Activated B cell treated with CpG ODN at 0.5 μM for 24 hours (primary cell): ENCODE measurements around the gene STX8. TPM values are rescaled to one million over a fixed set of nuclear protein-coding genes. Genes with fewer than 3 reads are reported as not detected.

Experiments
- ATAC-seq: fragments of 200-7000 bp; cut with Tn5 transposase; one replicate; pipeline ENCODE4 v1.10.0; 2021; ENCODE audit warnings: low read depth, mild to moderate bottlenecking, moderate library complexity
- CTCF ChIA-PET: fragments of 350-600 bp; sonication (Branson Sonifier 250); formaldehyde crosslinking; loops from one replicate; lab custom pipeline; 2021; ENCODE audit warnings: antibody characterized with exemption; lab: Charles Lee
- POLR2A ChIA-PET: fragments of 350-600 bp; sonication (Branson Sonifier 250); formaldehyde crosslinking; loops from one replicate; lab custom pipeline; 2021; ENCODE audit warnings: antibody characterized with exemption; lab: Charles Lee
- DNase-seq: peaks from one replicate; pipeline ENCODE4 v3.0.0; 2022
- H3K27ac Mint-ChIP-seq: one replicate; pipeline ENCODE4 v1.8.0; 2020; ENCODE audit warnings: mixed read lengths
- H3K27me3 Mint-ChIP-seq: one replicate; pipeline ENCODE4 v1.8.0; 2021; ENCODE audit warnings: mixed read lengths
- H3K36me3 Mint-ChIP-seq: one replicate; pipeline ENCODE4 v1.8.0; 2021; ENCODE audit warnings: low read depth, mixed read lengths
- H3K4me1 Mint-ChIP-seq: one replicate; pipeline ENCODE4 v1.8.0; 2021; ENCODE audit warnings: mixed read lengths
- H3K4me3 Mint-ChIP-seq: one replicate; pipeline ENCODE4 v1.8.0; 2020; ENCODE audit warnings: mild to moderate bottlenecking, mixed read lengths
- H3K9me3 Mint-ChIP-seq: one replicate; pipeline ENCODE4 v1.8.0; 2020; ENCODE audit warnings: mixed read lengths
- intact Hi-C: fragments of 100-400 bp; cut with micrococcal nuclease; formaldehyde crosslinking; loops from one replicate; pipeline ENCODE4 v1.15.1; 2024
- total RNA-seq: library from RNA; stranded (reverse); gene quantifications from 2 replicates; pipeline ENCODE4 v1.2.3, GENCODE V29; 2022
- TF ChIP-seq, protein P1 (sequence below): fragments of 200-600 bp; IDR thresholded peaks from one replicate; pipeline ENCODE4 v1.8.0; 2022; ENCODE audit warnings: antibody characterized with exemption, mild to moderate bottlenecking

Gene STX8
- total RNA-seq, 1 donor from 2014 or later = 66.9 TPM

DNA sequence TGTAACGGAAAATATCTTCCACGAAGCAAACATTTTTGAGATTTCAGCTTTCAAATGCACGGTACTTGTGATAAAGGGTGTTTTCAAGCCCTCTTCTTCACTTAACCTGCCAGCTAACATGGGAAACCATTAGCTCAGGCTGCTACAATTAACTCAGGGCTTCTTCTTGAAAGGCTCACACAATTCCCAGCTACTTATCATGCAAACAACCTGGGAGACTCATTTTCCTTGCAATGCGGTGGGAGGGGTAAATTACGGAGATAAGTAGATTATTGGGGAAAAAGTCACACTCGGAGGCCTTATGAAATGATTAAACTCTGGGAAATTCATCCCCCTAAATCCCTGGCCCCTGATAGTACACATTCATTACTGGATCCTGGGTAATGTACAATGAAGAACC, 266.4 kb downstream of the STX8 start:
- ATAC-seq (no peak), DNase-seq (no peak)
- Mint-ChIP-seq H3K36me3 (peaks cover 4% of the 10 kb centered on the region), H3K9me3 (no peaks in the 10 kb centered on the region), H3K27me3 (no peaks in the 10 kb centered on the region), H3K4me1 (no peaks in the 10 kb centered on the region), H3K4me3 (no peak overlapping the region), H3K27ac (no peak overlapping the region)
- CTCF ChIA-PET = no interaction called here
- TF ChIP-seq, protein P1, sequence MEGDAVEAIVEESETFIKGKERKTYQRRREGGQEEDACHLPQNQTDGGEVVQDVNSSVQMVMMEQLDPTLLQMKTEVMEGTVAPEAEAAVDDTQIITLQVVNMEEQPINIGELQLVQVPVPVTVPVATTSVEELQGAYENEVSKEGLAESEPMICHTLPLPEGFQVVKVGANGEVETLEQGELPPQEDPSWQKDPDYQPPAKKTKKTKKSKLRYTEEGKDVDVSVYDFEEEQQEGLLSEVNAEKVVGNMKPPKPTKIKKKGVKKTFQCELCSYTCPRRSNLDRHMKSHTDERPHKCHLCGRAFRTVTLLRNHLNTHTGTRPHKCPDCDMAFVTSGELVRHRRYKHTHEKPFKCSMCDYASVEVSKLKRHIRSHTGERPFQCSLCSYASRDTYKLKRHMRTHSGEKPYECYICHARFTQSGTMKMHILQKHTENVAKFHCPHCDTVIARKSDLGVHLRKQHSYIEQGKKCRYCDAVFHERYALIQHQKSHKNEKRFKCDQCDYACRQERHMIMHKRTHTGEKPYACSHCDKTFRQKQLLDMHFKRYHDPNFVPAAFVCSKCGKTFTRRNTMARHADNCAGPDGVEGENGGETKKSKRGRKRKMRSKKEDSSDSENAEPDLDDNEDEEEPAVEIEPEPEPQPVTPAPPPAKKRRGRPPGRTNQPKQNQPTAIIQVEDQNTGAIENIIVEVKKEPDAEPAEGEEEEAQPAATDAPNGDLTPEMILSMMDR = no peak
- POLR2A ChIA-PET = no interaction called here
- intact Hi-C loops = no loop called here

DNA sequence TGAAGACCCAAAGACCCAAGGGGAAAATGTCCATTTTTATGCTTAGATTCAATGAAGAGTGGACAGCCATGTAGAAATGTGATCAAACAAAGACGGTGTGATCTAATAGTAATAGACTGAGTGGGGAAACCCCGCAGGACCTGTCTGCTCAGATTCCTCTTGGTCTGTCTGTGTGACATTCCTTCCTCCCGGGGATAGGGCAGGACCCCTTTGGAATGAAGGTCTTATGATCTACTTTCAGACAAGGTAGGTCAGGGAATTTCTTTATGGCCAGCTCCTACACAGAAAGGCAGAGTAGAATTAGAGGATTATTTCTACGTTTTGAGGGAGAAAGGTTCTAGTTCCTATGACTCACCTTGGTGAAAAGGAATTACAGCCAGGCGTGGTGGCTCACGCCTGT, 267.6 kb downstream of the STX8 start:
- no peak overlapping the region for H3K27ac Mint-ChIP-seq
- DNase-seq = no peak
- TF ChIP-seq, protein P1 = no peak
- H3K9me3 Mint-ChIP-seq = no peaks in the 10 kb centered on the region
- intact Hi-C loops = no loop called here
- H3K4me3 Mint-ChIP-seq = no peak overlapping the region
- peaks cover 2% of the 10 kb centered on the region for H3K4me1 Mint-ChIP-seq
- H3K36me3 Mint-ChIP-seq = peaks cover 4% of the 10 kb centered on the region
- CTCF ChIA-PET = no interaction called here
- POLR2A ChIA-PET = no interaction called here
- ATAC-seq = no peak
- H3K27me3 Mint-ChIP-seq = no peaks in the 10 kb centered on the region

DNA sequence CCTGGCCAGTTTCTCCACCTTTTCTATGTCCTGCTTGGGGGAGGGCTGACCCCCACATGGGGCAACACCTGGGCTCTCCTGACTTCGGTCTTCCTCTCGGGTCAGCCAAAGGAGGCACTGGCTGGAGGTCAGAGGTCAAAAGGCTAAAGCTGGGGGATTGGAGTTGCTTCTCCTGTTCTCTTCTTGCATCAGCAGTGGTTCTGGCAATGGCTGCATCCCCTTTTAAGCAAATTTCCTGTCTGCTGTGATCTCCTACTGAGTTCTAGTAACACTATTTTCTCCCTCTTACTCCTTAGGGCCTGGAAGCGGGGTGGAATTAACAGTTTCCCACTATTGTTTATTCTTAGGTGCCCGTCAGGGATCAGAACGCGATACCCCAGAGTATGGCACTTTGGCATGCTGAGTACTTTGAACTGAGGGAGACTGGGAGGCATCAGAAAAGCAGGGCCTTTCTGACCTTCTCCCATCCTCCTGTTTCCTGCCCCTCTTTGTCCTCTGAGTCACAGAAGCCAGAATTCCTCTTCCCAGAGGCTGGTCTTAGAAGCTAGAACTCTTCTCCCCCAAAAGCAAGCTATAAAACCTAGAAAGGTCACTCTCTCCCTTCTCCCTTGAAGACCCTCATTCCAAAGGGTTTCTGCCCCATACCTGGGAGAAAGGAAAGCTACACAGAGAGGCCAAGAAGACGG, 268.2 kb downstream of the STX8 start:
- ChIA-PET POLR2A (no interaction called here), CTCF (no interaction called here)
- ATAC-seq = no peak
- Mint-ChIP-seq H3K4me3 (no peak overlapping the region), H3K27ac (no peak overlapping the region), H3K4me1 (peaks cover 5% of the 10 kb centered on the region), H3K27me3 (no peaks in the 10 kb centered on the region), H3K9me3 (no peaks in the 10 kb centered on the region), H3K36me3 (peaks cover 1% of the 10 kb centered on the region)
- intact Hi-C loops = no loop called here
- no peak for DNase-seq
- TF ChIP-seq, protein P1 = no peak

DNA sequence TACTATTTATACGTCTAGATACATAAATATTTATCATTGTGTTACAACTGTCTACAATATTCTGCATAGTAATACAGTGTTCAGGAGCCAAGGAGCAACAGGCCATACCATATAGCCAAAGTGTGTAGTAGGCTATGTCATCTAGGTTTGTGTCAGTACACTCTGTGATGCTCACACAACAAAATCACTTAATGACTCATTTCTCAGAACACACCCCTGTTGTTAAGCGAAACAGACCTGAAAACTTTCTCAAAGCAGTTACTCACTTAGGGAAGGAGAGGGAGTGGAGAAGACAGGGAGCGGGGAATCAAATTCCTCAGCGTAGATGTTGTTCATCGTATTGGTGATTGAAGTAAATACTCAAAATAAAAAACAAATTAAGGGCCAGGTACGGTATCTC, 269.5 kb downstream of the STX8 start:
- no peaks in the 10 kb centered on the region for H3K9me3 Mint-ChIP-seq
- DNase-seq (no peak), ATAC-seq (no peak)
- POLR2A ChIA-PET = no interaction called here
- TF ChIP-seq, protein P1 = no peak
- no peak overlapping the region for H3K27ac Mint-ChIP-seq
- intact Hi-C loops = no loop called here
- peaks cover under 1% of the 10 kb centered on the region for H3K36me3 Mint-ChIP-seq
- H3K4me1 Mint-ChIP-seq = peaks cover 15% of the 10 kb centered on the region
- H3K27me3 Mint-ChIP-seq = no peaks in the 10 kb centered on the region
- CTCF ChIA-PET = interaction anchor here (0.6 kb wide), 1 partner anchor 126 kb away, joined by 3 read pairs; no protein-coding TSS in a partner anchor
- no peak overlapping the region for H3K4me3 Mint-ChIP-seq

DNA sequence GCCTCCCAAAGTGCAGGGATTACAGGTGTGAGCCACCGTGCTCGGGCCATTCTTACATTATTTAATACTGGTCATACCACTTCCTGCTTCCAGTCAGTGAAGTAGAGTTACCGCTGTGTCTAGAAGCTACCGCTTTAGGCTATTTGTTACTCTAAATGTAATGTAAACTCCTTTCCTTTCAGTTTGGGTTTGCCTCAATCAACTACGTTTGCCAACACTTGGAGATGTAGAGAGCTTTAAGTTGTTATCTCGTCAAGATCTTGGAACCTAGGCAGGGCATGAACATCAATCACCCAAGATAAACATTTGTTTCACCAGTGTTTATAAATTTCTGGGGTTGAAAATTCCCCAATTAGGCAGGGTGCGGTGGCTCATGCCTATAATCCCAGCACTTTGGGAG, 275.9 kb downstream of the STX8 start:
- no peak overlapping the region for H3K4me3 Mint-ChIP-seq

More for the DNA sequence above, 275.9 kb downstream of the STX8 start:
- Mint-ChIP-seq H3K4me1 (peaks cover 19% of the 10 kb centered on the region), H3K36me3 (peaks cover 11% of the 10 kb centered on the region), H3K9me3 (no peaks in the 10 kb centered on the region), H3K27ac (no peak overlapping the region), H3K27me3 (no peaks in the 10 kb centered on the region)
- no peak for ATAC-seq
- ChIA-PET POLR2A (no interaction called here), CTCF (no interaction called here)
- TF ChIP-seq, protein P1 = no peak
- intact Hi-C loops = no loop called here
- DNase-seq = no peak
